ENCODE data around the gene MRPL34.
A peak's percentile ranks its signal among the peaks of the same experiment; 100 is the strongest.
"Not testable (repeated sequence)": the region's sequence is repeated elsewhere in the genome, so short reads cannot be mapped to it uniquely, and the experiment has no call there.

Gene MRPL34

DNA sequence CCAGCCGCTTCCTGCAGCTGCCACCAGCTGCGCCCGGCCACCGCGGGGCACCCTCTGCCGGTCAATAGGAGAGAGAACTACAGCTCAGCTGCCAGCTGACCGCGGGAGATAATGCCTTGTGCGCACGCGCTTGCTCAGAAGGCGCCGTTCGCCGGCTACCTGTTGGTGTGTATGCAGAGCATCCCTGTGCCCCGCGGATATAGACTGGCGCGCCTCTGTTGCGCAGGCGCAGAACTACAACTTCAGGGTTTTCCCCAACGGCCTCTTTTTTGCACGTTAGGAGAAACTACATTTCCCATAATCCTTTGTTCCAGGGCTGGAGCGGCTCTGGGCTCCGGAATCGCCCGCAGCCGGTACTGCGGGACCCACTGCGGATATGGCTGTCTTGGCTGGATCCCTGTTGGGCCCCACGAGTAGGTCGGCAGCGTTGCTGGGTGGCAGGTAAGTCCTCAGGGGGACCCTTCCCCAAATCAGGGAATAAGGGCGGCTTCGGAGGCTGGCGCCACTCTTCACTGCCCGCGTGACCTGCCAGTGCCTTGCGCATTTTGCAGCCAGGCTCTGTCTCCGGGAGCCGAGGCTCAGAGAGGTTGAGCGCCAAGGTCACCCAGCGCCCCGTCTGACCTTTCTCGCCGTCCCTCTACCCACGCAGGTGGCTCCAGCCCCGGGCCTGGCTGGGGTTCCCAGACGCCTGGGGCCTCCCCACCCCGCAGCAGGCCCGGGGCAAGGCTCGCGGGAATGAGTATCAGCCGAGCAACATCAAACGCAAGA lies at the start of gene MRPL34:
TSS of gene MRPL34 (plus strand) at position 356 of the 768 bp plus-strand sequence. CDS start at position 377, 21 bp downstream.
- intact Hi-C loops (cut with DNase I), result loop anchor here (5.0 kb wide), 1 partner anchor 38 kb away; the partner anchor contains the start of gene BABAM1
- peak; percentile 93 to 100 (median 96) for DNase-seq

DNA sequence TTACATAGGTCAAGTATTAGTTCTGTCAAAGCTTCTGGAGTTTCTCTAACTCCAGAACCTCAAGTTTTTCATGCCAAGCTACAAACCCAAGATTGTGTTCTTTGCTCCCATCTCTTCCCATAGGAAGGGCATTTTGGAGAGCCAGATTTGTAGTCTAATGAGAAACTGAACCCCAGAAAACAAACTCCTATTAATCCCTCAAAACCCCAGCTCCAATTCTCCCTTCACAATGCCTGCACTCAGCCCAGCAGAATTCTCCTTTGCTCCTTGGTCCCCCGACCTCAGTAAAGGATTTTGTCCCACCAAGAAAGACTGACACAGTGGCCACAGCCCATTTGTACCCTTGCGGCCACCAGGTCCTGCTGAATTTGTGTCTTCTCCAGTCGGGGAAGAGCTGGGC lies 49.5 kb upstream of the MRPL34 start:
- no peak for DNase-seq
- intact Hi-C loops (cut with DNase I), result no loop called here

DNA sequence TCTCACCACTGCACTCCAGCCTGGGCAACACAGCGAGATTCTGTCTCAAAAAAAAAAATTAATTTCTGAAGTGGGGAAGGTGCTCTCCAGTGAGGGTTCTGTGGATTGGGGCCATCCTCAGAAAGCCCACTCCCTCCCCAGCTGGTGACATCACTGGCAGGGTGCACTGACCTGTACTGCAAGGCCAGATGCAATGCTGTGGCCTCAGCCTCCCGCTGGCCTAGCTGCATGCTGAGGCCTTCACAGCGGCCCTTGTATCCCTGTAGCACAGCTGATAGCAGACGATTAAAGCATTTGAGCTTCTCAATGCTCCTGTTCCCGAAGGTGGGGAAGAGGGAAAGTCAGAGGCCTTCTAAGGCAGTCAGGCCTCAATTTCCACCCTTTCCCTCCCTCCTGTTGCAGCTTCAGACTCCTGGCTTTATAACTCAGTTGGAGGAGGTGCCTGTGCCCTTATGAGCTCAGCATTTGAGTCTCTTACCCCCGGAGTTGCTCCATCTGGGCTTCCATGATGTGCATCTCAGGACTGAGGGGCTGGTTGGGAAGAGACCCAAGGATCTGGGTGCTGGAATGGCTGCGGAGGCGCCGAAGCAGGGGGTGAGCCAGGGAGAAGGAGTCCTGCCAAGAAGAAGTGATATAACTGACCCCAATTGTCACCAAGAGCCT lies 46.4 kb upstream of the MRPL34 start:
- intact Hi-C loops (cut with DNase I), result no loop called here

DNA sequence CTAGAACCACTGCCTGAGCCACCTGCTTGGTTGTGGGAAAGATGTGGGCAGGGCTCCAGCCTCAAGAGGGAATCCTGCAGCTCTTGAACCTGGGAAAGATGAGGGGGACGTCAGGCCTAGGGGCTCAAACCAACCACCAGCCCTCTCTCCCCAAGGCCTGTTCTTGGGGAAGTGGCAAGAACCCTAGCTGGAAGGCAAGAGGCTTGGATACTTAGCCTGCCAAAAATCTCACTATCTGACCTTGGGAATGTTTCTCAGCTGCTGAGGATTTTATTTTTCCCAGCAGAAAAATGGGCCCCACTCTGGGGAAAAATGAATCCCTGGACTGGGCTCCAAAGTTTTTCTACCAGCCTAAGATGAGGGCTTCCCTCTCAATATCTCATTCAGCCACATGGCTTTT lies 45.7 kb upstream of the MRPL34 start:
- intact Hi-C loops (cut with DNase I), result loop anchor here (10.0 kb wide), 1 partner anchor 45 kb away; the partner anchor contains the start of gene USE1
- no peak for DNase-seq

More for the DNA sequence above, 46.4 kb upstream of the MRPL34 start:
- DNase-seq, result no peak

DNA sequence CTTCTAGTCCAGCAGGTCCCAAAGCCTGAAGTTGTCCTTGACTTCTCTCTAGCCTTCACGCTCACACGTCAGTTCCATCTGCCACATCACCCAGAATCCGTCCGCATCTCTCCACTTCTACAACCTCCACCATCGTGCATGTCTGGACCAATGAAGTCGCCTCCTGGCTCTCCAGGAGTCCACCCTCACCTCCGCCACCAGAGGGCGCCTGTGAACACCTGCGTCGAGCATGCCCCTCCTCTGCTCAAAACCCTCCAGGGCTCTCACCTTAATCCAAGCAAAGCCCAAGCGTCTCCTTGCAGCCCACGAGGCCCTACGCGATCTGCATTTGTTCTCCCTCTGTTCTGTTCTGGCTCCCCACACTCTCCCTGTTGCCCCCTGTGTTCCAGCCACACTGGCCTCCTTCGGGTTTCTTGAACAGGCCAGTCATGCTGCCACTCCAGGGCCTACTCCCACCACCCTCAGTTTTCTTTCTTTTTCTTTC lies 44.8 kb upstream of the MRPL34 start:
- DNase-seq, result peak in 7 of 10 donors; percentile 31 to 89 (median 68)
- intact Hi-C loops (cut with DNase I), result loop anchor here (10.0 kb wide), 1 partner anchor 46 kb away; the partner anchor contains the start of gene USE1

DNA sequence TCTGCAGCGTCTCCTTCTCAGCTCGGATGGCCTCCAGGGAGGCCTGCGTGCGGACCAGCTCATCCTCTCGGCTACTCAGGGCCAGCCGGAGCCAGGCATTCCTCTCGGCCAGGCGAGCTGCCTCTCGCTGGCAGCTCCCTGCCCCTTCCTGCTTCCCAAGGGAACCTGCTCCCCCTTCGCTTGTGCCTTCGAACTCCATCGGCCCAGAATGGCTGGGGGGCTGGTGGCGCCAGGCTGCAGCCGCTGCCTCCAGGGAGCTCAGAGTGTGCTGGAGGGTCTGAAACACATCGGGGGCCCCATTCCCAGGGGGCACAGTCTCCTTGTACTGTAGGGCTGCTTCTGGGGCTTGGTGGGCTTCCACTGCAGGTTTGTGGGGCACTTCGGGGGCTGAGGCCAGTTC lies 43.1 kb upstream of the MRPL34 start:
- intact Hi-C loops (cut with DNase I), result loop anchor here (10.0 kb wide), 1 partner anchor 48 kb away; the partner anchor contains the start of gene USE1
- no peak for DNase-seq

DNA sequence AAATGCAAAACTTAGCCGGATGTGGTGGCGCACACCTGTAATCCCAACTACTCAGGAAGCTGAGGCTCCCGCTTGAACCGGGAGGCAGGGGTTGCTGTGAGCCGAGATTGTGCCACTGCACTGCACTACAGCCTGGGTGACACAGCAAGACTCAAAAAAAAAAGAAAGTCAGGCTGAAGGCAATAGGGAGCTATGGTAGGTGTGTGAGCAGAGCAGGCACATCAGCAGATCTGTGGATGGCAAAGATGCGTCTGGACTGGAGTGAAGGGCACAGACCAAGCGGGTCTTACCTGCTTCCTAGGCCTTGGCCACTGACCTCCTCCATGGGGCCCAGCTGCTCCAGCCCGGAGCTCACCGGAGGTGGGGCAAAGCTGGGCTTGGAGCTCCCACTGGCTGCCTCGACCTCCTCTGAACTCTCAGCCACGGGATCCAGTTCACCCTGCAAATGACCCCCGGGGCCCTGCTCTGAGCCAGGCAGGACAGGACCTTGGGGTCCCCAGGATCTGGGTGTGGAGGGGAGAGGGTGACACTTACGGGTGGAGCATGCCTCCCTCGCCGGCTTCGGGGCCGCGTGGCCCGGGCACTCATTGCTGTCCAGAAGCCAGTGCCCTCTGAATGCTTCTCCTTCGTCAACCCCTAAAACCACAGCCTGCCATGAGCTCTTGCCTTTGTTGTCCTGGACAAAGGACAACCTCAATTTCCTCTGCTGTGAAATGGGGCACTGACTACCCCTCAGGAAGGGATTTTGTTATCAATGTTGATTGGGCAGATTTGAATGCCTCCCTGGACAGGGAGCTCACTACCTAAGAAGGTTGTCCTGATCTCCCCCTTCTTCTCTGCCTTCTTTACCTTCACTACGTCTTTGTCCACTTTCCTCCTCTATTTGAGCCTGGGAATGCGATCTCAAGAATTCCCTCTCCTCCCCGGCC lies 41.7 kb upstream of the MRPL34 start:
- intact Hi-C loops (cut with DNase I), result loop anchor here (10.0 kb wide), 1 partner anchor 49 kb away; the partner anchor contains the start of gene USE1
- DNase-seq, result no peak

DNA sequence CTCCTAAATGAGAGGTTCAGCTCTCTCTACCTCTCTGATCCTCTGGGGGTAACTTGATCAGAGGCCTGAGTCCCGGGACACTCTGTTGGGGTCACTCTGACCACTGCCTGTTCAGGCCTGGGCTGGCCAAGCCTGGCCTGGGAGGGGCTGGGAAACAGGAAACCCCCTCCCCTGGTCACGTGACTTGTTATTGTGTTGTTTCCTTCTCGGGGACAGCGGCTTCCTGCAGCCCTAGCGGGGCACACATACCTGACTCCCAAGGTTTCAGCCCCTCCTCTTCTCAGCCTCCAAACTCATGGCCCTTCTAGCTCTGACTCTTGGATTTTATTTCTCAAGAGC lies 41.1 kb upstream of the MRPL34 start, which contains the start of gene USHBP1:
TSS of gene USHBP1 (minus strand) at position 105 of the 339 bp plus-strand sequence. CDS start 446 bp downstream, outside the sequence.
- intact Hi-C loops (cut with DNase I), result loop anchor here (10.0 kb wide), 1 partner anchor 50 kb away; the partner anchor contains the start of gene USE1
- DNase-seq, result no peak

DNA sequence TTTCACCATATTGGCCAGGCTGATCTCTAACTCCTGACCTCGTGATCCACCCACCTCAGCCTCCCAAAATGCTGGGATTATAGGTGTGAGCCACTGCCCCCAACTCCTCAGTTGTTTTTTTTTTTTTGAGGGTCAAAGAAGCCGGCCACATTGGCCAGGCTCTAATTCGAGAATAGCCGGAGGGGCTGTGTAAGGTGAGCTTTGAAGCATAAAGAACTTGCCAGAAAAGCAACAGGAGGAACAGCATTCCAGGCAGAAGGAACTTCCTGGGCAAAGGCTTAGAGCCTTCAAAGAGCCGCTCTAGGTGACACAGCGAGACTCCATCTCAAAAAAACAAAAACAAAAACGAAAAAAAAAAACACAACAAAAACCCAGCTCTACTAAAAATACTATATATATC lies 39.6 kb upstream of the MRPL34 start:
- no peak for DNase-seq
- intact Hi-C loops (cut with DNase I), result loop anchor here (5.0 to 10.0 kb wide), 2 partner anchors 41 to 51 kb away; partner anchors contain the start of genes DDA1, MRPL34 and USE1

DNA sequence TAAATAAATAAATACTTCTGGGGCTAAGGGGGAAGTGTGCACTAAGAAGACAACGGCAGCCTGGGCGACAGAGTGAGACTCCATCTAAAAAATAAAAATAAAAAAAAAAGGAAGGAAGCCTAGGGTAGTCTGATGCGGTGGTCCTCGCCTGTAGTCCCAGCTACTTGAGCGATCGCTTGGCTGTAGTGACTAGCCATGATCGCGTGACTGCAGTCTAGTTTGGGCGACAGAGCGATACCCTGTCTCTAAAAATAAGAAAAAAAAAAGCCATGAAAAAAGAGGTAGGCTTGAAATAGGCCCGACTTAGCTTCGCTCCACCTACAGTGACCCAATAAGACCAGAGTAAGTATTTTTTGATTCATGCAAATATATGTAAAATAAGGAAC lies 39.1 kb upstream of the MRPL34 start:
- DNase-seq, result no peak
- intact Hi-C loops (cut with DNase I), result loop anchor here (5.0 to 10.0 kb wide), 2 partner anchors 41 to 52 kb away; partner anchors contain the start of genes DDA1, MRPL34 and USE1

DNA sequence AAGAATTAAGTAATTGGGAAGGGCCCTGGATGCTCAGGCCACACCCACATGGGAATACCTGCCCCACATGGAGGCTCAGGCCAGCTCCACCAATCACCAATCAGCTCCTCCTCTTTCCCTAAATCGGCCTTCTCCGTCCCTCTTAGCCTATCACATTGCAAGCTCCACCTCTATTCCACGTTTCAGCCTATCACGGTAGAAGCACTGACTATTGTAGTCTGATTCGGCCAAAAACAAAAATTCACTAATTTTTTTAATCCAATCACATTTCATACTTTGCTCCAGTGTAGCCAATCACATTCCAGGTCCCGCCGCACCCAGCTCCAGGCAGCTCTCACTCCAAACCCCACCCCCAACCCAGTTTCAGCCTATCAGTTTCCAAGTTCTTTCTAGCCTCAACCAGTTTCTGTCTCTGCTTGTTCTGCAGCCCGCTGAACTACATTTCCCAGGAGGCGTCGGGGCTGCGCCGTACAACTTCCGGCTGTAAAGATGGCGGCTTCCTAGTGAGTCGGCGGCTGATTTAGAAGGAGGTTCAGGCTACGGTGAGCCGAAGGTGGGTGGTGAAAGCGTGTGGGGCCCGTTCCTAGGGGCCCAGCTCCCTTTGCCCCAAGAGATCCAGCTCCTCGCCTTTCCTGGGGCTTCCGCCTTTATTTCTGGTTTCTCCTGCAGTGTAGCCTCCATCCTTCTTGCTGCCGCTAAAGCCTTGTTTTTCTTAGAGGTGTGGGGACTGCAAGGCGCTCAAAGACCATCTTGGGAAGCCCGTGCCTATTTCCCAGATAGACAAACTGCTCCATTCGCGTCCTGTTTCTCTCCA lies 38.5 kb upstream of the MRPL34 start, which contains the start of gene BABAM1:
TSS of gene BABAM1 (plus strand) at position 469 of the 814 bp plus-strand sequence. CDS start 1,364 bp downstream, outside the sequence.
- intact Hi-C loops (cut with DNase I), result loop anchor here (5.0 to 10.0 kb wide), 2 partner anchors 40 to 52 kb away; partner anchors contain the start of genes DDA1, MRPL34 and USE1
- DNase-seq, result peak; percentile 92 to 99 (median 96)

DNA sequence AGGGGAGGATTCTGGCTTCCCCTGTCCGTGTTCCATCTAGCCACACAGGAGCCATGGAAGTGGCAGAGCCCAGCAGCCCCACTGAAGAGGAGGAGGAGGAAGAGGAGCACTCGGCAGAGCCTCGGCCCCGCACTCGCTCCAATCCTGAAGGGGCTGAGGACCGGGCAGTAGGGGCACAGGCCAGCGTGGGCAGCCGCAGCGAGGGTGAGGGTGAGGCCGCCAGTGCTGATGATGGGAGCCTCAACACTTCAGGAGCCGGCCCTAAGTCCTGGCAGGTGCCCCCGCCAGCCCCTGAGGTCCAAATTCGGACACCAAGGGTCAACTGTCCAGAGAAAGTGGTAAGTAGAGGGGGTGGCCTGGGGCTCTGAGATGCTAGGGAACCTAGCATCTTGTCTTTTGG lies 36.9 kb upstream of the MRPL34 start:
- no peak for DNase-seq

DNA sequence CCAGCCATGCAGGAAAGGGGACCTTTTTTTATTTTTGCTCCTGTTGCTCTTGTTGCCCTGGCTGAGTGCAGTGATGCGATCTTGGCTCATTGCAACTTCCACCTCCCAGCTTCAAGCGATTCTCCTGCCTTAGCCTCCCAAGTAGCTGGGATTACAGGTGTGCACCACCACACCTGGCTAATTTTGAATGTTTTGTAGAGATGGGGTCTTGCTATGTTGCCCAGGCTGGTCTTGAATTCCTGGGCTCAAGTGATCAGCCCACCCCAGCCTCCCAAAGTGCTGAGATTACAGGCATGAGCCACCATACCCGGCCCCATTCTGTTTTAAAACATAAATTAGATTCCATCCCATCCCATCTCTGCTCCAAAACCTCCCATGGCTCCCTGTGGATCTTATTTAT lies 30.8 kb upstream of the MRPL34 start:
- DNase-seq; intact Hi-C loops (cut with DNase I): not testable (repeated sequence)

More for the DNA sequence above, 36.9 kb upstream of the MRPL34 start:
- intact Hi-C loops (cut with DNase I), result loop anchor here (5.0 to 10.0 kb wide), 2 partner anchors 39 to 54 kb away; partner anchors contain the start of genes DDA1, MRPL34 and USE1

DNA sequence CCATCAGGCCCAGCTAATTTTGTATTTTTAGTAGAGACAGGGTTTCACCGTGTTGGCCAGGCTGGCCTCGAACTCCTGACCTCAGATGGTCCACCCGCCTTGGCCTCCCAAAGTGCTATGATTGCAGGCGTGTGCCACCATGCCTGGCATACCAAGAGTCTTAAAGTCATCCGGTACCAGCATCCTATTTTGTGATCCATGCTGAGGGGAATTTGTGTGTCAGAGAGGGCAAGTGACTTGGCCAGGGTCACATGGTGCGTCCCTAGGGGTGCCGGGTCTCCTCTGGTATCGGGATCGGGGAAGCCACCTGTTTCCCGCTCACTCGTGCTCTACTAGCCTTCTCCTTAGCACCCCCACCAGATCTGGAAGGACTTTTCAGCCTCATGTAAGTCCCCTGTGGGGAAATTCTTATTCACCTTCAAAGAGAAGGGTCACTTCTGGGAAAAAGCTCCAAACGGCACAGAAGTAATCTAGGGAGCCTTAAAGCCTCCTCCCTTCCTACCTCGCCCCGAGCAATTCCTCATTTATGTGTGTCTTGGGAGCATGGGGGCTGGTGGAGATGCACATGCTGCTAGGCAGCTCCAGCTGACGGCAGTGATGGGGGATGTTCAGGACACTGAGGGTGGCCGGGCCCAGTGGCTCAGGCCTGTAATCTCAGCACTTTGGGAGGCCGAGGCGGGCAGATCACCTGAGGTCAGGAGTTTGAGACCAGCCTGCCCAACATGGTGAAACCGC lies 30.1 kb upstream of the MRPL34 start:
- intact Hi-C loops (cut with DNase I), result no loop called here
- DNase-seq, result no peak

DNA sequence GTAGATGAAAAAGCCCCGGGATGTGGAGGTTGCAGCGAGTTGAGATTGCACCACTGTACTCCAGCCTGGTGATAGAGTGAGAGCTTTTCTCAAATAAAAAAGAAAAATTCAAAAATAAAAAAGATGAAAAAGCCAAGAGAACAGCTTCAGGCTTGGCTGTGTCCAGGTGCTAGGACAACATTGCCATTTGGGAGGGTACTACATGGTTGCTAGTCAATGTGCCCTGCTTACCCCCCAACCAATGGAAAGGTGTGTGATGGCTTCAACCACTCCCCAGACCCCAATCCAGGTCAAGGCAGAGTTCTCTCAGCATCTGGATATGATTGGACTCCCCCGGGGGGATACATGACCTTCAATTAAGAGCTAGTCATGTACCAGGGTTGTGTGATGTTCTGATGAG lies 26.2 kb upstream of the MRPL34 start:
- intact Hi-C loops (cut with DNase I), result no loop called here

DNA sequence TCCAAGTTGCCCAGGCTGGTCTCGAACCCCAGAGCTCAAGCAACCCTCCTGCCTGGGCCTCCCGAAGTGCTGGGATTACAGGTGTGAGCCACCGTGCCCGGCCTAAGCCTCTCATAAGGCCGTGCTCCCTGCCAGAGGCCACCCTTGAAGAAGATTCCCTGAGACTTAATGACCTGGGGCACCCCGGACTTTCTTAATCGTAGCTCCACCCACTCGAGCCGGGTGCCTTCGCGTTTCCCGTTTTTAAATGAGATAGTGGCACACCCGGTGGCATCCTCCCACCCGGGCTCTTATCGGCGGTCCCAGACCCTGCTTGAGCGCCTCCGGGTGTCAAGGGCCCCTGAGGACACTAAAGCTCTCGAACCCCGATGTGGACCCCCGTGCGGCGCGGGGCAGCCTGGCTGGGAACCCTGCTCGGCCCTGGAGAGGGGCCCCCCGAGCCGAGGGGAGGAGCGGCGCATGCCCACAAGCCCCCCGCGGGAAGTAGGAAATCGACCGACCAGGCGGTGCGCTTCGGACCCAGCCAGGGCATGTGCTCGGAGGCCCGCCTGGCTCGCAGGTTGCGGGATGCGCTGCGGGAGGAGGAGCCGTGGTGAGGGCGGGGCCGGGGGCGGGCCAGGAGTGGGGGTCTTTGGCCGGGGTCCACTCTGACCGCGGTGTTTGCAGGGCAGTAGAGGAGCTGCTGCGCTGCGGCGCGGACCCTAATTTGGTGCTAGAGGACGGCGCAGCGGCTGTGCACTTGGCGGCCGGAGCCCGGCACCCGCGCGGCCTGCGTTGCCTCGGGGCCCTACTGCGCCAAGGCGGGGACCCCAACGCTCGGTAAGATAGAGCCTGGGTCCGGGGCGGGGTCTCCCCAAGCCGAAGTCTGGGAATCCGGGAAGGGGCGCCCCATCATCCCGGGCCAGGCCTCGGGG lies 24.0 kb upstream of the MRPL34 start, which contains the start of gene ANKLE1:
TSS of gene ANKLE1 (plus strand) at position 511 of the 914 bp plus-strand sequence. CDS start at position 531, 20 bp downstream.
- intact Hi-C loops (cut with DNase I), result loop anchor here (1.0 kb wide), 1 partner anchor 75 kb away; no protein-coding TSS in a partner anchor
- DNase-seq, result peak in 5 of 10 donors; percentile 24 to 89 (median 56)

More for the DNA sequence above, 26.2 kb upstream of the MRPL34 start:
- no peak for DNase-seq
